HL-60 (cell line): ENCODE results near the gene PPIL3.

Source experiments
- DNase-seq, 2 experiments: peaks; one replicate each; pipeline ENCODE4 v3.0.0-alpha.2; 2010 to 2020; ENCODE audit warnings: low read depth in 1 of 2, low spot score in 1 of 2
- H3K27ac ChIP-seq: fragments of 250-450 bp; sonication (Bioruptor Pico); replicated peaks from 2 replicates; pipeline ENCODE4 v1.5.1; 2020; ENCODE audit warnings: mild to moderate bottlenecking, moderate library complexity
- H3K27me3 ChIP-seq: fragments of 250-450 bp; sonication (Bioruptor Pico); 2 replicates; pipeline ENCODE4 v1.5.1; 2021; ENCODE audit warnings: mild to moderate bottlenecking, moderate library complexity; ENCODE audit not compliant: insufficient read depth, poor library complexity, severe bottlenecking
- H3K4me3 ChIP-seq: replicated peaks from 2 replicates; pipeline ENCODE4 v1.5.1; 2011; ENCODE audit warnings: mild to moderate bottlenecking, control low read depth, low read length; ENCODE audit not compliant: insufficient read depth
- GABPA ChIP-seq: IDR thresholded peaks from 2 replicates; pipeline ENCODE4 v1.6.1; 2012; ENCODE audit warnings: low read depth
- POLR2AphosphoS5 ChIP-seq: IDR thresholded peaks from 2 replicates; pipeline ENCODE4 v1.6.1; 2012; ENCODE audit warnings: low read depth
- SPI1 ChIP-seq: IDR thresholded peaks from 2 replicates; pipeline ENCODE4 v1.6.1; 2012; ENCODE audit warnings: low read depth, mild to moderate bottlenecking, borderline replicate concordance
- TF ChIP-seq, protein P1 (sequence below): IDR thresholded peaks from 2 replicates; pipeline ENCODE4 v1.6.1; 2012; ENCODE audit warnings: low read depth; ENCODE audit not compliant: insufficient replicate concordance
- TF ChIP-seq, protein P2 (sequence below): IDR thresholded peaks from one replicate; pipeline ENCODE4 v1.5.1; 2011; ENCODE audit warnings: low read length, control low read depth, inconsistent platforms; ENCODE audit not compliant: insufficient read depth

PPIL3 gene

DNA sequence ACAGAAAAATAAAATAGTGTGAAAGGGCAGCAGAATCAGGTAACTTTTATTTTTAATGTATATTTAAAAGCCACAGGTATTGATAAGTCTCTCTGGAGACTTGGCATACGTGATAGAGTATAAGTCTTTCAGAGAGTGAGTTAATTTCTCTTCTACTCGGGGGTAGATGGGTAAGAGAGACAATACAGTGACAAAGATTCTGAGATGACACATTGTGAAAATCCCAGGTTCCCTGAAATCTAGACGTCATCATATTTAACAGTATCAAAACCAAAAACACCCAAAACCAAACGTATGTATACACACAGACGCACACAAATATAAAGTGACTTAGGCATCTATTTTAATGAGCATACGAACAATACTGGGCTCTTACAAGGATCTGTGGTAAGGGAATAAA is 33.6 kb upstream of the PPIL3 start:
- TF ChIP-seq GABPA (no peak), SPI1 (no peak), POLR2AphosphoS5 (no peak)
- TF ChIP-seq, protein P1, sequence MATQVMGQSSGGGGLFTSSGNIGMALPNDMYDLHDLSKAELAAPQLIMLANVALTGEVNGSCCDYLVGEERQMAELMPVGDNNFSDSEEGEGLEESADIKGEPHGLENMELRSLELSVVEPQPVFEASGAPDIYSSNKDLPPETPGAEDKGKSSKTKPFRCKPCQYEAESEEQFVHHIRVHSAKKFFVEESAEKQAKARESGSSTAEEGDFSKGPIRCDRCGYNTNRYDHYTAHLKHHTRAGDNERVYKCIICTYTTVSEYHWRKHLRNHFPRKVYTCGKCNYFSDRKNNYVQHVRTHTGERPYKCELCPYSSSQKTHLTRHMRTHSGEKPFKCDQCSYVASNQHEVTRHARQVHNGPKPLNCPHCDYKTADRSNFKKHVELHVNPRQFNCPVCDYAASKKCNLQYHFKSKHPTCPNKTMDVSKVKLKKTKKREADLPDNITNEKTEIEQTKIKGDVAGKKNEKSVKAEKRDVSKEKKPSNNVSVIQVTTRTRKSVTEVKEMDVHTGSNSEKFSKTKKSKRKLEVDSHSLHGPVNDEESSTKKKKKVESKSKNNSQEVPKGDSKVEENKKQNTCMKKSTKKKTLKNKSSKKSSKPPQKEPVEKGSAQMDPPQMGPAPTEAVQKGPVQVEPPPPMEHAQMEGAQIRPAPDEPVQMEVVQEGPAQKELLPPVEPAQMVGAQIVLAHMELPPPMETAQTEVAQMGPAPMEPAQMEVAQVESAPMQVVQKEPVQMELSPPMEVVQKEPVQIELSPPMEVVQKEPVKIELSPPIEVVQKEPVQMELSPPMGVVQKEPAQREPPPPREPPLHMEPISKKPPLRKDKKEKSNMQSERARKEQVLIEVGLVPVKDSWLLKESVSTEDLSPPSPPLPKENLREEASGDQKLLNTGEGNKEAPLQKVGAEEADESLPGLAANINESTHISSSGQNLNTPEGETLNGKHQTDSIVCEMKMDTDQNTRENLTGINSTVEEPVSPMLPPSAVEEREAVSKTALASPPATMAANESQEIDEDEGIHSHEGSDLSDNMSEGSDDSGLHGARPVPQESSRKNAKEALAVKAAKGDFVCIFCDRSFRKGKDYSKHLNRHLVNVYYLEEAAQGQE: no peak
- TF ChIP-seq, protein P2, sequence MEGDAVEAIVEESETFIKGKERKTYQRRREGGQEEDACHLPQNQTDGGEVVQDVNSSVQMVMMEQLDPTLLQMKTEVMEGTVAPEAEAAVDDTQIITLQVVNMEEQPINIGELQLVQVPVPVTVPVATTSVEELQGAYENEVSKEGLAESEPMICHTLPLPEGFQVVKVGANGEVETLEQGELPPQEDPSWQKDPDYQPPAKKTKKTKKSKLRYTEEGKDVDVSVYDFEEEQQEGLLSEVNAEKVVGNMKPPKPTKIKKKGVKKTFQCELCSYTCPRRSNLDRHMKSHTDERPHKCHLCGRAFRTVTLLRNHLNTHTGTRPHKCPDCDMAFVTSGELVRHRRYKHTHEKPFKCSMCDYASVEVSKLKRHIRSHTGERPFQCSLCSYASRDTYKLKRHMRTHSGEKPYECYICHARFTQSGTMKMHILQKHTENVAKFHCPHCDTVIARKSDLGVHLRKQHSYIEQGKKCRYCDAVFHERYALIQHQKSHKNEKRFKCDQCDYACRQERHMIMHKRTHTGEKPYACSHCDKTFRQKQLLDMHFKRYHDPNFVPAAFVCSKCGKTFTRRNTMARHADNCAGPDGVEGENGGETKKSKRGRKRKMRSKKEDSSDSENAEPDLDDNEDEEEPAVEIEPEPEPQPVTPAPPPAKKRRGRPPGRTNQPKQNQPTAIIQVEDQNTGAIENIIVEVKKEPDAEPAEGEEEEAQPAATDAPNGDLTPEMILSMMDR: no peak
- no peak for DNase-seq
- no peaks in the 10 kb centered on the region for H3K27me3 ChIP-seq
- no peak overlapping the region for H3K27ac ChIP-seq
- no peak overlapping the region for H3K4me3 ChIP-seq

DNA sequence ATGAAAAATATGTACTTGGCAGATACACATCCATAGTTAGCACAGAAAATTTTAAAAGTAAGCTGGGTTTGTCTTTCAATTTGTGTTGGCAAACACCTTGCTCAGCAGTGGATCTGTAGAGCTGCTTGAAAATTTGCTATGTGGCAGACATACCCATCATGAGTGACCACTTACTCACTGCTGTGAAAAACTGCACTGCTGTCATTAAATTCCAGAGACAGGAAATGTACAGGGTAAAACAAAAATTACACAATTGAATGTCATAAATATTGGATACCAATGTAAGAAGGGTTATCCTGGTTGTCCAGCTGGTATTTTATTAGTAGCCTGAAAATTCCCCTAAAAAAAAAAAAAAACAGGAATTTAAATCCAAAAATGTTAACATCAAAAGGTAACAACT is 24.8 kb upstream of the PPIL3 start:
- H3K4me3 ChIP-seq: no peak overlapping the region
- no peak overlapping the region for H3K27ac ChIP-seq
- DNase-seq: no peak
- TF ChIP-seq GABPA (no peak), POLR2AphosphoS5 (no peak), SPI1 (no peak)
- TF ChIP-seq, protein P1: no peak
- TF ChIP-seq, protein P2: no peak
- no peaks in the 10 kb centered on the region for H3K27me3 ChIP-seq

DNA sequence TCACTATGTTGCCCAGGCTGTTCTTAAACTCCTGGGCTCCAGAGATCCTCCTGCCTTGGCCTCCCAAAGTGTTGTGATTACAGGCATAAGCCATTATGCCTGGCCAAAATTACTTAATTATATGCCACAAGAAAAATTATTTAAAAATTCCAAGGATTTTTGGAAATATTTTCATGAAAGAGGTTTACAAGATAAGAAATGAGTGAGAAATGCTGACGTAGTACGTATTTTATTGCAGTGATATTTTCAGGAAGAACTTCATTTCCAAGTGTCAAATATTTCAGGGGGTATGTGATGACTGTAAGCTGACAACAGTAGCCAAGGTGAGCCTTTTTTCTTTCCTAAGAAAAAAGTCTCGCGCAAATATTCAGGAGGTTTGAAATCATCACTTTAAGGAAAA is 21.1 kb upstream of the PPIL3 start:
- no peak for DNase-seq
- Histone ChIP-seq H3K4me3 (no peak overlapping the region), H3K27ac (no peak overlapping the region), H3K27me3 (no peaks in the 10 kb centered on the region)
- TF ChIP-seq POLR2AphosphoS5 (no peak), GABPA (no peak), SPI1 (no peak)
- TF ChIP-seq, protein P2: no peak
- TF ChIP-seq, protein P1: no peak
